OCI-M1 (cell line): ENCODE measurements around the gene RGS10.
"Not testable (repeated sequence)": the region's sequence is repeated elsewhere in the genome, so short reads cannot be mapped to it uniquely, and the experiment has no call there.

Experiments
- DNase-seq: peaks from one replicate; lab custom pipeline; 2025; lab: John Stamatoyannopoulos, UW

The RGS10 gene

DNA sequence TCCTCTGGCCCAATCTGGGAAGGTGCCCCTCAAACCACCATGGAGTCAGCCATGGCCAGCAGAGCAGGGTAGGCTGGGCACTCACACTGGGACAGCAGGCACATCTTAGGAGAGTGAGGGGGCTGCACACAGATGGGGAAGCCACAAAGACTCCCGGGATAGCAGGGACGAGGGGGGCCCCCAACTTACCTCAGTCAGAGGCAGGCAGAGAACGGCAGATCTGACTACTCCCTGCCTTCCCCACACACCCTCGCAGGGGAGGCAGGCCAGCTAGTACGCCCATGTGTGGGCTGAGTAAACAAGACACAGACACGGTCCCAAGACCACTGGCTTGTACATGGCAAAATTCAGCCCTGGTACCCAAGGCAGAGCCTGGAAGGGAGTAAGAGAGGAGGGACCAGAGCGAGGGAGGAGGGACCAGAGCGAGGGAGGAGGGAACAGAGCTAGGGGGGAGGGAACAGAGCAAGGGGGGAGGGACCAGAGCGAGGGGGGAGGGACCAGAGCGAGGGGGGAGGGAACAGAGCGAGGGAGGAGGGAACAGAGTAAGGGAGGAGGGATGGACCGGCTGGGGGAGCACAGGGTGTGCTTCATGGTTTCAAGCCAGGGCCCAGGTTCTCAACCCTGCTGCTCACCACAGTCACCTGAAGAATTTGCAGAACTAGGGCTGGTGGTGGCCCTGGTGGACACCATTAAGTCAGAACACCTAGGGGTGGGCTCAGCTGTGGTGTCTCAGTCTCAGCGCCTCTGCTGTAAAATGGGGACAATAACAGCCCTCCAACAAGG lies 73.8 kb downstream of the RGS10 start:
- DNase-seq = no peak

DNA sequence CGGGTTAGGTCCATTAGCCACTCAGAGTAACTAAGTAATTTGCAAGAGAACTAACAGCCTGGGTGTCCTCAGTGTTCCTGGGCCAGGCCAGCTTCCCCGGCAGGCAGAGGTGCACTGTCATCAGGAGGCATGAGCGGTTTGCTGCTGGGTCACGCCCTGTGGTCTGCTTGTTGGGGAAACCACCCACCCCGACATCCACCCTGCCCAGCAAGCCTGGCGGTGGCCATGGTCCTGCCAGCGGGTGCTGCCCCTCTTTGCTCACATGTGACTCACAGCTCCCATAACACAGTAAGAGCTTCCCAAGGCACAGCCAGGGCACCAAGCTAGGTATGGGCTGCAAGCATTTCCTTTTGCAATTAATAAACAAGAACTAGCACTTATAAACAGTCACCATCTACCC lies 75.9 kb downstream of the RGS10 start:
- peak; percentile 16 for DNase-seq

- no peak for DNase-seq
Observed at GRCh38 chr10:119466076-119466475, 76.4 kb downstream of the RGS10 start.

GRCh38 chr10:119465085-119465484 lies 77.4 kb downstream of the RGS10 start:
- DNase-seq = no peak

GRCh38 chr10:119463195-119463594 lies 79.3 kb downstream of the RGS10 start:
- not testable (repeated sequence) for DNase-seq

DNA sequence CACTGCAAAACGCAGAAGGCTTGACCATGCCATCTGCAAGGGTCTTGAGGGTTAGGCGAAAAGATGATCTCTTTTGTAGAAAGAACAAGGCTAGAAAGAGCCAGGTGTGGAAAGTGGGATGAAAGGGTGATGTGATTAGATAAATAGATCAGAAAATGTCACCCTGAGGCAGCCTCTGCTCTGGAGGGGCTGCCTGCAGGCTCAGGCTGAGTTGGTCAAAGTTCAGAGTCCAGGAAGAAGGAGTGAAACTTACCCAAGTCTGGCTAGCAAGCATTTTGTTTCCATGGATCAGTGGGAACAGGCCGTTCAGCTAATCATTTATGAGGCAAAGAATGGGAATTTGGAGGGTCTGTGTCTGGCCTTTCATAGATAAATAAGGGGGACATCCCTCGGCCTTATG lies 79.7 kb downstream of the RGS10 start:
- DNase-seq = no peak

DNA sequence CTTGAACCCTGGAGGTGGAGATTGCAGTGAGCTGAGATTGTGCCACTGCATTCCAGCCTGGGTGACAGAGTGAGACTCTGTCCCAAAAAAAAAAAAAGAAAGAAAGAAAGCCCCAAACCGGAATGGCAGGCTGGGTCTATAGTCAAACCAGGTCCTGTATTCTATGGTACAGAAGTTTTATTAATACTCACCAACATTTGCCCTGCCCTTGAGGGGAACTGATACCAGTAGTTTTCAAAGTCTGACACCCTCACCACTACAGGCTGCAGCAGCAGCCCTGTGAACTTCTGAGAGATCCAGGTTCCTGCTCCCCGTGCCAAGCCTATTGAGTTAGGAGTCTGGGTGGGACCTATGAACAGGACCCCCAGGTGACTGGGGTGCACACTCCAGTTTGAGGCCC lies 80.6 kb downstream of the RGS10 start:
- no peak for DNase-seq

GRCh38 chr10:119461380-119461779 lies 81.1 kb downstream of the RGS10 start:
- no peak for DNase-seq

GRCh38 chr10:119460369-119461195 lies 81.9 kb downstream of the RGS10 start:
- DNase-seq = no peak

DNA sequence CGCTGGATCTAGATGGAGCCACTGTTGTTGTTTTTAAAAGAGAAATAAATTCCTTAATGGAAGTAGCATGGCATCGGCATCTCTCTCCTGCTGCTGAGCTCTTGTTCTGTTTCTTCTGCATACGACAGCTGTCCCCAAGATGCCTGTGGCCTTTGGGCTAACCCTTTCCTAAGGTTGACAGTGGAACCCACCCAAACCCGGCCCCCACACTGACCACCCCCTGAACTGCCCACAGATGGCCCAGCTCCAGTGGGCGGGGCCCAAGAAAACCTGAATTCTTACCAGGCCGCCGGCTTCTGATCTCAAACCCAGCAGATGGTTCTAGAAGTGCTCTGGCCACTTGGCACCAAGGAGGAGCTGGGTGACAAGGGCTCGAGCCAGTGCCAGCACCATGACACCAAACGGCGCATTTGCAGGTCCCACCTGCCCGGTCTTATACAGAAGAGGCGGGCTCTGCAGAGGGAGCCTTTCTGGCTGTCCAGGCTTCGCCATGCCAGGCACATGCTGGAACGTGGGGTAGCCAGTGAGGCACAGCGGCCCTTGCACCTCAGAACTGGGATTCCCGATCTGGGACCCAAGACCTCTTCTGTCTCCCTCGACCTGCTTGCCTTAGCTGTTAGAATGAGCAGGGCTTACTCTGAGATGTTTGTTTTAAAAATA lies 82.7 kb downstream of the RGS10 start:
- no peak for DNase-seq

- no peak for DNase-seq
Observed at GRCh38 chr10:119457966-119458766, 84.4 kb downstream of the RGS10 start.

GRCh38 chr10:119456435-119456810 lies 86.1 kb downstream of the RGS10 start:
- no peak for DNase-seq

GRCh38 chr10:119455609-119456434 lies 86.7 kb downstream of the RGS10 start:
- DNase-seq = no peak

DNA sequence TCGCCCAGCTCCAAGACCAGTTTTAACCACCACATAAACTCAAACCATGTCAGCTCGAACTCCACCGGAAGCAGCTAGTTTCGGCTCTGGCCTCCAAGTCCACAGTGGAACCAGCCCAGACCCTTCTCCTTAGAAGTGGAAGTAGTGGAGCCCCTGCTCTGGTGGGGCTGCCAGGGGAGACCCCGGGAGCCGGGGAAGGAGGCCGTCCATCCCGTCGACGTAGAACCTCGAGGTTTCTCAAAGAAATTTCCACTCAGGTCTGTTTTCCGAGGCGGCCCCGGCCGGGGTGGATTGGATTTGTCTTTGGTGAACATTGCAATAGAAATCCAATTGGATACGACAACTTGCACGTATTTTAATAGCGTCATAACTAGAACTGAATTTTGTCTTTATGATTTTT lies 87.5 kb downstream of the RGS10 start:
- no peak for DNase-seq

- no peak for DNase-seq
Observed at GRCh38 chr10:119454316-119454715, 88.2 kb downstream of the RGS10 start.

- DNase-seq = no peak
Observed at GRCh38 chr10:119453313-119453712, 89.2 kb downstream of the RGS10 start.

GRCh38 chr10:119452396-119452795 lies 90.1 kb downstream of the RGS10 start:
- DNase-seq = no peak

DNA sequence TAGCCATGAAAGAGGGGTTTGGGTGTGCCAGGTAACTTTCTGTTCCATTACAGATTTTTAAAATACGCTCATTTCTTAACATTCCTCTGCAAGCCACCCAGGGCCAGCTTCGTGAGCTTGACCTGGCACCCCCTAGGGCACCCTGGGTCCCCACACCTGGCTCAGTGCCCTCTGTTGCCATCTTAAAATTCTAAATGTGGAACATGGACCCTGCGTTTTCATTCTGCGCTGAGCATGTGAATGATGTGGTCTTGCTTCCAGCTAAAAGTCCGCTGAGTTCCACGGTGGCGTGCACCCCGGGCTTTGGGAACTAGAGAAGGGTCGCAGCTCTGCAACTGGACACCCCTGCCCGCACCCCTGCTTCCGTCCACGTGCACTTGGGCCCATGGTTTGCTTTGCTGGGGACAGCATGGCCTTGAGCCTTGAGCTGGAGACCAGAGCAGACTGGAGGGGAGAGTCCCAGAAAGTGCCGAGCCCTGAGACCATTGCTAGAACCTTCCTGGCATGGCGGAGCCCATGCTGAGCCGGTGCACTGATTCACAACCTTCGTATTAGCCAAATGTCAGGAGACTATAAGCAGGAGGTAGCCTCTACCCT lies 91.1 kb downstream of the RGS10 start:
- DNase-seq = no peak

DNA sequence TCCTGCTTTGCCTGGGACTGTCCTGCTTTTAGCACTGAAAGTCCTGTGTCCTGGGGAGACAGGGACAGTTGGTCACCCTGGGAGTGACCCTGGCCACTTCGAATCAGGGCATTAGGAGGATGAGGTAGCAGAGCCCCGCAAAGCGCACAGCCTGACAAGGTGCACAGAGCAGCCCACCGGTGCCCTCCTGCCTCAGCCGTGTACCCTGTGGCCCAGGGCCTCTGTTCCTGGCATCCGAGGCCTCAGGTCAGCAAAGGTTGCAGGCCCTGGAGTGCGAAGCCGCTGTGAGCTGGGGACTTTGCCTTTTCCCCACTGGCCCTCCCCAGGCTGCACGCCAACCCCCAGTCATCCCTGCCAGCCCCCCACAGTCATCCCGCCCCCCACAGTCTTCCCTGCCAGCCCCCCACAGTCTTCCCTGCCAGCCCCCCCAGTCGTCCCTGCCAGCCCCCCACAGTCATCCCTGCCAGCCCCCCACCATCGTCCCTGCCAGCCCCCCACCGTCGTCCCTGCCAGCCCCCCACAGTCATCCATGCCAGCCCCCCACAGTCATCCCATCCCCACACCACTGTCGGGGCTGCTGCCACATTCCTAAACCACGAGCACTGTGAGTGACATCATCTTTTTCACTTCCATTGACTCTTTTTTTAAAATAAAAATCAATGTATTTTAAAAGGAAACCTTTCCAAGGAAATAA lies 91.8 kb downstream of the RGS10 start:
- DNase-seq = no peak
